GM21786 (cell line): ENCODE results near the gene KRT3.

ENCODE experiments used
- ATAC-seq: cut with Tn5 transposase; IDR thresholded peaks from one replicate; pipeline ENCODE4 v1.9.1; 2021; ENCODE audit not compliant: unreplicated experiment

Gene KRT3

DNA sequence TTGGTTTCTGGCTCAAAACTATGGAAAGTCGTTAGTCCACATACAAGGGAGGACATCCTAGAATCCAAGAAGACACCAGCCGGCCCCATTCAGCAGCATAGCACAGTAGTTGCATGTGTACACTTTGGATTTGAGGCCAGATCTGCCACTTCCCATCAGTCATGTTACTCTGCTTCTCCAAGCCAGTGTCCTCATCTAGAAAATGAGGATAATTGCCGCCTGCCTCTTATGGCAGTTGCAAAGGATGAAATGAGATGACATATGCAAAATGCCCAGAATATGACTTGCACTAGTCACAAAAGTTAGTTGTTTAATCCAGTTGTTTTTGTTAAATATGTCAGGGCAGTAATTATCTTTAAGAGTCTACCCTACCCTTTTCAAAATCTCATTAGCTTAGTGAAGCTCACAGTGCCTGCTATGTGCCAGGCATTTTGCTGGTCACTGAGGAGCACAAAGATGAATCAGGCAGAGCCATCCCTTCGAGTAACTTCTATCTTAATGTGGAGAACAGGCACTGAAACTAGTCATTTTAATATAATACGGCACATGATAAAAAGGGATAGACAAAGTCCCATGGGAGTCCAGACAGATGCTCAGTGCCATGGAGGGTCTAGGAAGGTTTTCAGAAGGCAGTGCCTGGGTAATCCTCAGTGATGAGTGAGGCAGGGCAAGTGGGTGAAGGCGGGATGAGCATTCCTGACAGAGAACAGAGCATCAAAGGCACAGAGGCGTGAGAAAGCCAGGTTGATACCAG lies 12.2 kb downstream of the KRT3 start:
- no peak for ATAC-seq

DNA sequence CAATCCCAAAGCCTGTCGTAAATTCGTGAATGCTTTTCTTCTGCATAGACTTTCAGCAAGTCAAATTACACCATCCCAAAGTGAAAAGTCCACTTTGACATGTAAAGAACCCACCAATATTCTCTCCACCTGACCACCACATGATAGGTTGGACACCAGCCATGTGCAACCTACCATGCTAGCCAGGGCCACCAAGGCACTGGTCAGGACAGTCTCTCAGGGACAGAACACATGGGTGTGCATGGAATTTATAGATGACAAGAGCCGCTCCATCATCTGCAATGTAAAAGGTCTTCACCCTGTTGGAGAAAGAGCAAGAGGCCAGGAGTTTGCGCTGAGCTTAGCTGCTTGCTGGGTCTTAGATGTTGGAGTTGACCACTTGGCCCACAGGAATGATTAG lies 13.4 kb downstream of the KRT3 start:
- no peak for ATAC-seq

DNA sequence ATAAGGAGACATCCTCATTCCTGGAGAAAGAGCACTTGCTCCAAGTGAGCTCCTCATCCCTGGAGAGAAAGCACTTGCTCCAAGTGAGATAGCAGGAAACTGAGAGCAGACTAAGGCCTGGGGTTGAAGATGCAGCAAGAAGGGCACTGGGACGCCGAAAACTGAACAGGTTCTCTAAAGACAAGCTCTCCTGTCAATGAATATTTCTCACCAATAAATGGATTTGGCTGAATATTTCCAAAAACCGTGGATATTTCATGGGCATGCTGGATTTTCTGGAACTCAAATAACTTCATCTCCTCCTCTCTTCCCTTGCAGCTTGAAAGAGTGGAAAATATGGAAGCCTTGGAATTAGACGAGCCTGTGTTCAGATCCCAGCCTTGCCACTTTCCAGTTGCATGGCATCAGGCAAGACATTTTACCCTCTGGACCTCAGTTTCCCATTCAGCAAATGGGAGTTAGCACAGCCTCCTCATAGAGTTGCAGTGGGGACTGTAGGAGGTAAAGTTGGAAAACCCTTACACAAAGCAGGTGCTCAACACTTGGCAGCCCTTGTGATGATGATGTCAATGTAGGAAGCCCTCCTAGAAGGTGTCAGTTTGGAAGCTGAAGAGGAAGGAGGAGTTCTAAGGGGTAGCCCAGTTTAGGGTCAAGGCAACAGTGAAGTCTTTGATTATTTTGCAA lies 14.4 kb downstream of the KRT3 start:
- no peak for ATAC-seq

DNA sequence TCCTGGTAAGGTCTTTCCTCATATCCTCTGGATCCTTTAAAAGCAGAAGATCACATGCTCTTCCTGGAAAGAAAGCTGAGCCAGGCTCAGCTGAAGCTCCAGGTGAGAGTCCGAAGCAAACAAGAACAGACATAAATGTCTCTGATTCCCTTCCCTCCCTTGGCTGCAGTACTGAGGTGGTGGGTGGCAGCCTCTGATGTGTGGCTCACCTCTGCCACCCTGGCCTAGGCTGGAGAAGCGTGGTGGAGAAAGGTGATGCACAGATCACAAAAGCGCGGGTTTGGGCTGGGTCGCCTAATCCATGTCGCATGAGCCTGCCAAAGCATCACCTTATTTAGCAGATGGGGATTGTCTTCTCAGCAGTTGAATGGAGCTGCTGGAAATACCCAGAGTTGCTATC lies 16.0 kb downstream of the KRT3 start:
- no peak for ATAC-seq

DNA sequence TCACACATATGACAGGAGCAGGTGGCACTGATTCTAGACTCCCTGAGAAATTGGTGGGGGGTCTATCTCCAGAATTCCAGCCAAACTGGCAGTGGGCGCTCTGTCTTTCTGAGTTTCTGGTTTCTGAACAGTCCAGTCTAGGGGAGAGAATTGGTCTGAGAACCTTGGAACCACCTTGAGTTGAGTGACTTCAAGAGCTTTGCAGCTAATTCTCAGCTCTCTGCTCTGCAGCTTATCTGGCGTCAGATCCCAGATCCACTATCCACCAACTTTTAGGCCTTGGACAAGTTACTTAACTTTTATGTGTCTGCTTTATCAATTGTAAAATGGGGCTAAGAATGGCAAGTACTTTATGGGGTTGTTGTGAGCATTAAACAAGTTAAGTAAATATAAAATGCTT lies 17.1 kb downstream of the KRT3 start:
- ATAC-seq = no peak

DNA sequence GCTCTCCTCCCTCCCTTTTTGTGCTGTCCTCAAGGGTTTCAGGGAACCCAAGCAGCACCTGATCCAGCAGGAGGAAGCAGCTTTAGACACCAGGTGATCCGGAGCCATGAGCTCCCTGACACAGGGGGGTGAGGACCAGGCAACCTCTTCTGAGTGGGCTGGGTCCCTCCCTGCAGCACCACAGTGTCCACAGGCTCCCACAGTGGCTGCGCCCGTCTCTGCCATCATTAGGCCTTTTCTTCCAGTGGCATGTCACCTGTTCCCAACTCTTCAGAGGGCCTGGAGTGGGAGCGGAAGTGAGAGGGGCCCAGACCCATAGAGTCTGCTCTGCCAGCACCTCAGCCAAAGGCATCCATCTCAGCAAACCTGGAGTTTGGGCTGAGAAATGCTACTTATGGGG lies 18.4 kb downstream of the KRT3 start:
- no peak for ATAC-seq

DNA sequence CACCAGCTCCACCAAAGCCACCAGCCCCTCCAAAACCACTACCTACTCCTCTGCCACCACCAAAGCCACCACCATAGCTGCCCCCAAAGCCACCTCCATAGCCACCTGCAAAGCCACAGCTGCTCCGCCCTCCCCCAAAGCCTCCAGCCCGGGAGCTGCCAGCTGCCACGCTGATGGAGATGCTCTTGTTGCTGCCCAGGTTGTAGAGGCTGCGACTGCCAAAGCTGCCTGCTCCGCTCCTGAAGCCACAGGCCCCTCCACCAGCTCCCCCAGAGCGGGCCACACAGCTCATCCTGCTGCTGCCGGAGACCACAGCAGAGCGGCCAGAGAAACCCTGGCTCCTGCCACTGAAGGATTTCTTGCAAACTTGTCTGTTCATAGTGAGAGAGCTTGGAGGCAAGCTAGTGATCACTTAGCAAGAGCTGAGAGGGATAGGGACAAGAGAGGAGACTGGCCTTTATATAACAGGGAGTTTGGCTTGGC lies 19.0 kb downstream of the KRT3 start, which contains the start of gene KRT76:
KRT76 (minus strand) TSS at position 433 of the 483 bp plus-strand sequence; CDS start at position 379, 54 bp downstream.
- no peak for ATAC-seq

DNA sequence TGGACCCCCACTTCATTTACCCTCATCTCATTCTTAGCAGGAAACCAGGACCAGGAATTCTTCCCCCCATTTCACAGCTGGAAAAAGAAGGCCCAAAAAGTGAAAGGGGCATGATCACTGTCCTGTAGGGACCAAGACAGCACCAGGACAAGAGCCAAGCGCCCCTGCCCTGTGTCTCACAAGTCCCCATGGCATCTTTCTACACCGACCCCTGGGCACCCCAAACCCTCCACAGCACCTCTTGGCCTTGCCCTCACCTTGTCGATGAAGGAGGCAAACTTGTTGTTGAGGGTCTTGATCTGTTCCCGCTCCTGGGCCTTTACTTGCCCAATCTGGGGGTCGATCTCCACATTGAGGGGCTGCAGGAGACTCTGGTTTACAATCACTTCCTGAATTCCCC lies 19.5 kb downstream of the KRT3 start:
- no peak for ATAC-seq

DNA sequence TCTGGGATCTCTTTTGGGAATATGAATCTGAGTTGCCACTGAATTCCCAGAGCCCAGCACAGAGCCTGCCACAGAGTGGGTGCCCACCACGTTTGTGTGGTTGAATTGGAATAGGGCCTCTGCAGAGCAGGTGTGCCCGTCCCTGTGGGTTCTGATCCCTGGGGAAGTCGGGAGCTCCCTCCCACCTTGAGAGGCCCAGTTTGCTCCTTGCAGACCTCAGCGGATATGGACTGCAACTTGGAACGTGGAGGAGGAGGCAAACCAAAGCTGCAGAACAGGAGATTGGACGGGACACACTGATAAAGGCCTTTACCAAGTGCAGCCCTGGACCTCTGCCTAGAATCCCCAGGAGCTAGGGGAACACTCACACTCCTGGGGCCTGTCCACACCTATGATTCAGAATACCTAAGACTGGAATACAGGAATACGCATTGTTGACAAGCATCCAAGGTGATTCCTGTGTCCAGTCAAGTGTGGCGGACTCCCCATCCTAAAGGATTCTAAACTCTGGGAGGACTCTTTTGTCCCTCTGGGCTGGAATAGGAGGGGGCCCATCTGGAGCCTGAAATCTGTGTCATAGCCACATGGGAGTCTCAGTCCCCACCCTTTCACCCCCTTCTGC lies 21.2 kb downstream of the KRT3 start:
- no peak for ATAC-seq

DNA sequence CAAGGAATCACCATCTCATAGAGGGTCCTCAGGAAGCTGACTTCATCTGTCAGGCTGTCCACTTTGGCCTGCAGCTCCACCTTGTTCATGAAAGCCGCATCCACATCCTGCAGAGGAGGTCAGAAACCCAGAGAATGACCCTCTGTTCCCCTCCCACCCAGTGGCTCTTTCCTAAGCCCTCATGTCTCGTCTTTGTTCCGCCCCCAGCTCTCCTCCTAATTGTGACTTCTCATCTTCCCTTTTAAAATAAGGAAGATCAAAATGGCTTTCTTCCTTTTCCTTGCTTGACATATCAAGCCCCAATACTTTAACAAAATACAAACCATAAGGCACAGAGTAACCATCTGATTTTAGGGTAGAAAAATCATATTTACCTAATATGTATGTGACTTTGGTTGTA lies 23.1 kb downstream of the KRT3 start:
- no peak for ATAC-seq

DNA sequence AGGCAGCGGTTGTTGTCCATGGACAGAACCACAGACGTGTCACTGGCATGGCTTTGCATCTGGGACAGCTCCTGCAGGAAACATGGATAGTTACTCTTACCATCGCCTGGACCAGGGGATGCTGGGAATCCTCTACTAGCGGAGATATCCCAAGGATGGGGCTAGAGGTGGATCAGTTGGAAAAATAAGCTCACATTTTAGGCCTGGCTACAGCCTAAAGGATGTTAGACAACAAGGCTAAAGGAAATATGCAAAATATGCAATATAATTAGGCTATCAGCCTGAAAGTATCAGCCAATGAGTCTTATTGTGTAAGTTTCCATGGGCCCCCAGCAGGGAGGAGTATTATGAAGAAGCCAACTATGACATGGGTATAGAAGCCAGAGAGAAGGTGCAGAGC lies 23.7 kb downstream of the KRT3 start:
- ATAC-seq = no peak

DNA sequence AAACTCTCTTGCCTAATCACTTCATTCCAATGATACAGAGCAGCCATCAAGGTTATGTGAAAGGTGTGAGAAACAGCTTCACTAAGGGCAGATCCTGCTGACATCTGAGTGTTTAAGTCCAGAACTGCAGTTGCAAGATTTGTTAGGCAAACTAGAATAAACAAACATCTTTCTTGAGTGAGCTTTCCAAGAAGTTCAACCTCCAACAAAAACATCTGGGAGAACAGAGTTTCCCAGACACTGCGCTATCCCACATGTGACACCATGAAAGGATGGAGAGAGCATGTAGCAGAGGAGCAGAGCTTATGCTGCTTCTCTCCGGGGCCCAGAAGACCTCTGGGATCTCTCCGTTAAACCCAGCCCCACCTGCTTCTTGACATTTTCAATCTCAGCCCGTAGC lies 24.4 kb downstream of the KRT3 start:
- no peak for ATAC-seq

DNA sequence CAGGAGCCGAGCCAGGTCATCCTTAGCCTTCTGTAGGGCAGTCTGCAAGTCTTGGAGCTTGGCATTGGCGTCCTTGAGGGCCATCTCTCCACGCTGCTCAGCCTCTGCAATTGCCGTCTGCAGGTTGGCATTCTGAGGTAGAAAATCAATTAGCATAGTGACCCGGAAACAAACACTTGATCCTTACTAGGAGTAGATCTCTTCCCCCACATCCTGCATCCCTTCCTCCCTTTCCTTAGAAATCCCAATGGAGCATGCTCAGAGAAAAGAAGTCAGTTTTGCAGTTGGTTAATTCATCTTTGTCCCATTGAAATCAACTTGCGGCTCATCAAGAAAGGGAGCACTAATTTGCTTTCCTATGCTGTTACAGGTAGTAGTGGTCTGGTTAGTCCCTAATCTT lies 24.8 kb downstream of the KRT3 start:
- no peak for ATAC-seq

DNA sequence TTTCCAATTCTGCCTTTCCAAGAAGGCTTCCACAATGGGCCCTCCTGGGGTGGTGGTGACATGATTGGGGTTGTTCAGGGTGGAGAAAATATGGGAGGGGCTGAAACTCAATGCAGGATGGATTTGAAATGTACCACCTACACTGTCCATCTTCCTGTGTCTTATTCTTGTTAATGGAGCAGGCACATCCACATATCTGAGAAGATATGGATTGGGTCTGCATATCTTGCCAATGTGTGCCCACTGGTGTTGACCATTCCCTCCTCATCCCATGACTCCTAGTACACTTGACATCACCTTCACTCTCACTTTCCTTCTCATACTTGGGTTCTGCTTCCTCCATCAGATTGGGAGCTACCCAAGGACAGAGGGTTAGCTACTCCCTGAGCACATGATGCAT lies 26.0 kb downstream of the KRT3 start:
- no peak for ATAC-seq

DNA sequence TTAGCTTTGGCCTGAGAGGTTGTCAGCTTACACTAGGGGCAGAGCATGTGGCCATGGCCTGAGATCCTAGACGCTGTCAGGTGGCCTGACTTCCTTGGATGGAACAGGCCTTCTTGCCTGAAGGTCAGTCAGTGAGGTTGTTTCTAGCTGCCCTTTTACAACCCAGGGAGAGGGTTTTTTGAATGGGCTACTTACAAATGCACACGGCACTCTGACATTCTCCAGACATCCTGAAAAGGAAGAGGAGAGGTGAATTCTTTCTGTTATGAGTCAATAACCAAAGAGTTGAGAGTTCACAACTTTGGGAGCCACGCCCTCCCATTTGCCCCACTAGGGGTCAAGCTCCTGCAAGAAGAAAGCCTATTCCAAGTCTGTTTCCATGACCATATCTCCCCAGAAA lies 26.6 kb downstream of the KRT3 start:
- no peak for ATAC-seq

DNA sequence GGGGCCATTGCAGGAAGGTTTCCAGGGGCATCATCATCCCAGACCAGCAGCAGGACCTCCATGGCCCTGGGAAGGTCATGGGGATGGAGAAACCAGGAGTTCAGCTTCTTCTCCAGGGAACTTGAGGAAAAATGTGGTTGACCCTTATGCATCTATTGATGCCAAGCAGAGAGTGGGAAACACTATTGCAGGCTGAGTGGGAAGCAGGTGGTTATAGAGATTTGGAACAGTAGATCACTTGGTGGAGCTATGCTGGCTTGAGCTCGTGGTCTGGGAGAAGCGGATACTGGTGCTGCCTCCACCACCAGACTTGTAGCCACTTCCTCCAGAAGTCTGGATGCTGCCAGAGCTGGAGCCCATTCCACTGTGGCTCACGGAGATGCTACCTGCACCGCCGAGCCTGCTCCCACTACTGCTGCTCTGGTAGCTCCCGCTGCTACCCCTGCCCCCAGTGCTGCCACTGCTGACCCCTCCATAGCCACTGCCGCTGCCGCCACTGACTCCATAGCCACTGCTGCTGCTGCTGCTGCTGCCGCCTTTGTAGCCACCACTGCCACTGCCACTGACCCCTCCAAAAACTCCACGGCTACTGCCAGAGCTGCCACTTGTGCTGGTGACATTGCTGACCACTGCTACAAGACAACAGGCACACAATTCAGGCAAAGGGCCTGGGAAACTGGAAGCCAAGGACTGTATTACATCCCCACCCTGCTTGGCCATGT lies 27.3 kb downstream of the KRT3 start:
- no peak for ATAC-seq

DNA sequence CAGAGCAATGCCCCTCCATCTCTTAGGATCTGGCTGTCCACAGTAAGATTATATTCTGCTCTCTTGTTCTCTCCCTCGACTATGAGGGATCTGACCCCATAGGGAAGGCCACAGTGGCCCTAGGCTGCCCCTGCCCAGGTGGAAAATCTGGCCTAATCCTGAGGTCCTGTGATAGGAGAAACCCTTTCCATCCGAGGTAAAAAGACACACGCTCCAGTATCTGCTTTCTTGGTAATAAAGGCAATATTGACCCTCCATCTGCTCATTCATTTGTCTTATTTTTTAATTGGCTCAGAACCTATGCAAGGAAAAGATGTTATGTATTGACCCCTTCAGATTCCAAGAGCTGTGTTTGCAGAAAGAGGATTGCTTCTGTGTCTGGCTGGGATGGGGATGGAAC lies 28.5 kb downstream of the KRT3 start:
- no peak for ATAC-seq

DNA sequence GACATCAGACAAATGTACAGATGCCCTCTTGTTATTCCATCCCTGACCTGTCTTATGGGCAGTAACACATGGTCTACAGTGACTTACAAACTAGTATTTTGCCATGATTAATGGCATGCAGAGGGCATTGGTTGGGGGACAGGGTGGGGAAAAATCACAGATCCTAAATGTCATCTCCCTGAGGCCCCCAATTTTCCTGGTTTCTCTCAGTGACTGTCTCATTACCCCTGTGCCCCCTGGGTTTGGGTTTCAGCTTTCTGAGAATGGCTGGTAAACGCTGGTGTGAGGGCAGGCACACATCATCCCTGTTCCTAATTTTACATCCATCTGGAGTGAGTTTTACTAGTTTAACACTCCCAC lies 28.9 kb downstream of the KRT3 start:
- ATAC-seq = no peak

DNA sequence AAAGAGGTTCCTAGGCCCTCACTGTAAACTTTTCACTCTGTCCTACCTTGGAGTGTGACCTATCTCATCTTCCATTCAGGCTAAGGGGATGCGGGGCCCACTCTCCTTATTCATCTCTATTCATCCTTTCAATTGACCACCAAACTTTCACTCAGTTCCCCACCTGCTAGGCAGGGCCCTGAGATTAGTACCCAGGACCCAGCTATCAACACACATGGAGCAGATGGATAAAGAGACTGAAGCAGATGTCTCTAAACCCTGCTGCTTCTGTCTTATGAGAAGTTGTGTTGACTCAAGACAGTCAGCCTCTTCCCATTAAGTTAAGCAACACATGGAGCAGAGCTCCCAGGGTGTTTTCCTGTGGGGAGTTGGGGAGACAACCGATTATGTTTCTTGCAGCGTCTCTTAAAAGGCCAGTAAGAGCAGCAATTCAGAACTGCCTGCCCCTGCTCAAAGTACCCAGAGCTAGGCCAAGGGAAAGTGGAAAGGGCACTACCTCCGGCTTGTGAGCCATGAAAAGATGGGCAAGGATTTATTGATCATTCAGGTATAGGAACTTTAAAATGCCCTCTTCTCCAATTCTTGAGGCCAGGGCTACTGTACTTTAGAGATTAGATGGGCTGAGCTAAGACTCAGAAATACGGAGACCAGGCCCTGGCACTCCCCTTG lies 29.4 kb downstream of the KRT3 start:
- no peak for ATAC-seq

DNA sequence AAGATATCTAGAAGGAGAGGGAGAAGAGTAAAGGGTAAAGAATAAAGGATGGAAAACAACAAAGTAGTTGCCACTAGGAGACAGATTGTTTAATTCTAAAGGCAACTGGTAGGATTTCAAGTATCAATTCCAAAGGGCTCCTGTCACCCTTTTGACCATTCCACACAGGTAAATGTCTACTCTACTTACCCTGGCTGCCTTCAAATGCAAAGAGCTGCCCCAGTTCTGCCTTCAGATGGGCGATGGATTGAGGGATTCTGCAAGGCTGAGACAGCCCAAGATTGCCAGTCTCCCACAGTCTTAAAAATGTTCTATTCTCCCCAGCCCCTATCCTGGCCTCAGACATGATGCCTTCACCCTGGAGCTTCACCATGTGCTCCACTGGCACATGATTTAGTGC lies 30.2 kb downstream of the KRT3 start:
- no peak for ATAC-seq

DNA sequence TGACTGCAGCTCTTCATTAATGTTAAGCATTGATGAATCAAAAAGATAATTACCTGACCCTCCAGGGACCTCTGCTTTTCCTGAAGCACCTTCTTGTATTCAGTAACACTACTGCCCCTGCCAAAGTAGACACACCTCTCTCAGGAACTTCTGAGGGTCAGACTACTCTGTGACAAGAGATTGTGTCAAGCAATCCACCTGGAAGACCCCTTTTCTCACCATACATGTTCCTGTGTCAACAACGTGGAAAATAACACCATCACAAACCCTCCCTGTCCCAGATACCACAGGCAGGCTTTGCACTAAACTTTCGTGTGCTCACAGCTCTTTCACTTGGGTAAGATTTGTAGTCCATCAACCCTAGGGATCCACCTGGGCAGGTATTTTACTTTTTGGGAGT lies 31.9 kb downstream of the KRT3 start:
- ATAC-seq = no peak
